EH (cell line): ENCODE results near the gene SMLR1.

Source experiments
- DNase-seq: peaks from one replicate; pipeline ENCODE4 v3.0.0-alpha.2; 2015; ENCODE audit warnings: low read depth

SMLR1 gene

GRCh38 chr6:130824978-130825694 lies 2.1 kb upstream of the SMLR1 start:
- no peak for DNase-seq

- DNase-seq: no peak
Observed at GRCh38 chr6:130825772-130826441, 1.3 kb upstream of the SMLR1 start.

GRCh38 chr6:130826442-130827246 lies 562 bp upstream of the SMLR1 start:
- DNase-seq: no peak

- no peak for DNase-seq
Observed at GRCh38 chr6:130829333-130829910, 2.2 kb downstream of the SMLR1 start.

- DNase-seq: no peak
Observed at GRCh38 chr6:130831607-130832006, 4.4 kb downstream of the SMLR1 start.

- DNase-seq: no peak
Observed at GRCh38 chr6:130833569-130833968, 6.4 kb downstream of the SMLR1 start.

GRCh38 chr6:130834482-130835251 lies 7.5 kb downstream of the SMLR1 start:
- no peak for DNase-seq

- DNase-seq: no peak
Observed at GRCh38 chr6:130836055-130836640, 8.9 kb downstream of the SMLR1 start.

GRCh38 chr6:130837067-130837466 lies 9.9 kb downstream of the SMLR1 start:
- DNase-seq: no peak

GRCh38 chr6:130838250-130838860 lies 11.1 kb downstream of the SMLR1 start:
- DNase-seq: no peak

- peak; percentile 4 for DNase-seq
Observed at GRCh38 chr6:130838951-130839350, 11.7 kb downstream of the SMLR1 start.

GRCh38 chr6:130839379-130839778 lies 12.2 kb downstream of the SMLR1 start:
- DNase-seq: no peak

GRCh38 chr6:130840050-130840449 lies 12.8 kb downstream of the SMLR1 start:
- no peak for DNase-seq

- DNase-seq: peak; percentile 18
Observed at GRCh38 chr6:130841128-130841728, 14.0 kb downstream of the SMLR1 start.

- DNase-seq: peak; percentile 63
Observed at GRCh38 chr6:130843575-130844320, 16.5 kb downstream of the SMLR1 start.

- no peak for DNase-seq
Observed at GRCh38 chr6:130846501-130846900, 19.3 kb downstream of the SMLR1 start.

GRCh38 chr6:130847001-130847910 lies 20.1 kb downstream of the SMLR1 start:
- DNase-seq: no peak

GRCh38 chr6:130848945-130849344 lies 21.7 kb downstream of the SMLR1 start:
- peak; percentile 42 for DNase-seq

- no peak for DNase-seq
Observed at GRCh38 chr6:130849594-130849993, 22.4 kb downstream of the SMLR1 start.
